Measurements from ENCODE around the gene AUTS2.

Gene AUTS2

DNA sequence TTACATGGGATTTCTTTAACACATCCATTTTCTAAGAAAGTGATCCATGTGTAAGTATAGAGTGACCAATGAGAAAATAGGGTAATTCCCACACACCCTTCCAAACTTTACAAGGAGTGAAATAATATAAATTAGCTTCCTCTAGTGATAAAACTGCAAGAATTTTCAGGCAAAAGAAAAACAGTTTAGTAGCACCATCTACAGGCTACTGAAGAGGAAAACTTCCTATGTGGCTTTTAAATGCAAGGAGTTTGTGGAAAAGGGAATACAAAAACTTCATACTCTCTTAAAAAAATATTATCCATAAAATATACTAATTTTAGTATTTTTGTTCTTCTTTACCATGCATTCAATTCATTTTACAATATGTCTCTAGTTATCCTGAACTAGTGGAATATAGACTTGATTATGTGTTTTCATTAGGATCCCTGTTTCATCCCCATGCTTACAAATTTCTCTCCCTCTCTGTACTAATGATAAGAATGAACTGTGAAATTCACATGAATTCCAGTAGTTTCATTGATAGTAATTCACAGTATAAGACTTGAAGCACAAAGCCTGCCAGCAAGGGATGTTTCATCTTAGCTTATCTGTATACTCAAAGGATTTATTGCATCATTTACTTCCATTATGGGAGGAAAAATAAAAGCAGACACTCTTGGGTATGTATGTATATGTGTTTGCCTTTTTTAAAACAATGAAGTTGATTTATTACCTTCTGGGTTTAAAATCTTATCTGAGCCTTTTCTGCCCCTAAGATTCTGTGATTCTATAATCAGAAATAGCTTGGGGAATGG, 442.9 kb downstream of the AUTS2 start:
- DNase-seq (ENCODE audit: extremely low read depth, low read depth): no peak
- TF ChIP-seq, protein P1, sequence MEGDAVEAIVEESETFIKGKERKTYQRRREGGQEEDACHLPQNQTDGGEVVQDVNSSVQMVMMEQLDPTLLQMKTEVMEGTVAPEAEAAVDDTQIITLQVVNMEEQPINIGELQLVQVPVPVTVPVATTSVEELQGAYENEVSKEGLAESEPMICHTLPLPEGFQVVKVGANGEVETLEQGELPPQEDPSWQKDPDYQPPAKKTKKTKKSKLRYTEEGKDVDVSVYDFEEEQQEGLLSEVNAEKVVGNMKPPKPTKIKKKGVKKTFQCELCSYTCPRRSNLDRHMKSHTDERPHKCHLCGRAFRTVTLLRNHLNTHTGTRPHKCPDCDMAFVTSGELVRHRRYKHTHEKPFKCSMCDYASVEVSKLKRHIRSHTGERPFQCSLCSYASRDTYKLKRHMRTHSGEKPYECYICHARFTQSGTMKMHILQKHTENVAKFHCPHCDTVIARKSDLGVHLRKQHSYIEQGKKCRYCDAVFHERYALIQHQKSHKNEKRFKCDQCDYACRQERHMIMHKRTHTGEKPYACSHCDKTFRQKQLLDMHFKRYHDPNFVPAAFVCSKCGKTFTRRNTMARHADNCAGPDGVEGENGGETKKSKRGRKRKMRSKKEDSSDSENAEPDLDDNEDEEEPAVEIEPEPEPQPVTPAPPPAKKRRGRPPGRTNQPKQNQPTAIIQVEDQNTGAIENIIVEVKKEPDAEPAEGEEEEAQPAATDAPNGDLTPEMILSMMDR (IDR thresholded peaks at IDR 0.05; ENCODE audit: low read depth, low read length, missing control alignments): peak; percentile 24
- H3K4me3 ChIP-seq (replicated peaks; ENCODE audit: low read depth, low read length): no peak overlapping the region

DNA sequence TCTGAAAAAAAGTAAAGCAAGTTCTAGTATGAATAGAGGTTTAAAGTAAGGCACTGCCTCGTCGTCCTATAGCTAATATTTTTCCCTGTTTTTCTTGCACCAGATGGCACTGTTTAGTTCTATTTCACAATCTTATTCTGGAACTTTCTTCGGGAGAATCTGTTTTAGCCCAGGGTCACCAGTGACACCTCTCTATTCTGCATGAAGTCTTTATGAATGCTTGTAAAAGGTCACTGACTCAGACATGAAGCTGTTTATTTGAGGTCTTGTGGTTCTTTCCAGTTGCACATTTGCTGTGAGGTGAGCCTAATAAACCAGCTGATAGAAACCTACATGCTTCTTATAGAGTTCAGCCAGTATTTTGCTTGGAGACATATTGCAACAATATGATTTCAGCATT, 444.3 kb downstream of the AUTS2 start:
- TF ChIP-seq, protein P1 (IDR thresholded peaks at IDR 0.05; ENCODE audit: low read depth, low read length, missing control alignments): peak; percentile 7
- no peak for DNase-seq (ENCODE audit: extremely low read depth, low read depth)
- H3K4me3 ChIP-seq (replicated peaks; ENCODE audit: low read depth, low read length): no peak overlapping the region

DNA sequence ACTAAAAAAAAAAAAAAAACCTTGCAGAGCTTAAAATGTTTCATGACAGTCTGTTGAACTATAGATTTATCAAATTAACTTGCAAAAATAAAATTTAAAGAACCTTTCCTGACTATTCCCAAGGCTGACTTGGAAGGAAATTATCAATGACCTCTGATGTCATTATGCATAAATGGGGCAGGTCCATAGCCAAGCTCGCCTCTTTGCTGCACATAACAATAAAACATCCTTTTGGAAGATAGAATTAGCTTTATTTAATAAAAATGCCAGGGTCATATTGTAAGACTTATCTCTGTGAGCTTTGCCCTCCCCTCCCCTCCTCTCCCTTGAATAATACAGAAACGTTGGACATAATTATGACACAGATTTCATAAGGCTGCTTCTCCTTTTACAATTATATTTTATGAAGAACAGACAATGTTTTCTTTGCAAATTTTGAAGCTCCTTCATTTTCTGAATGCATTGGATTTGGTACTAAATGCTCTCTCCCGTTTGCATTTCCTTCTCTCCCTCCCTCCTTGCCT, 444.8 kb downstream of the AUTS2 start:
- H3K4me3 ChIP-seq (replicated peaks; ENCODE audit: low read depth, low read length): no peak overlapping the region
- TF ChIP-seq, protein P1 (IDR thresholded peaks at IDR 0.05; ENCODE audit: low read depth, low read length, missing control alignments): no peak
- no peak for DNase-seq (ENCODE audit: extremely low read depth, low read depth)

DNA sequence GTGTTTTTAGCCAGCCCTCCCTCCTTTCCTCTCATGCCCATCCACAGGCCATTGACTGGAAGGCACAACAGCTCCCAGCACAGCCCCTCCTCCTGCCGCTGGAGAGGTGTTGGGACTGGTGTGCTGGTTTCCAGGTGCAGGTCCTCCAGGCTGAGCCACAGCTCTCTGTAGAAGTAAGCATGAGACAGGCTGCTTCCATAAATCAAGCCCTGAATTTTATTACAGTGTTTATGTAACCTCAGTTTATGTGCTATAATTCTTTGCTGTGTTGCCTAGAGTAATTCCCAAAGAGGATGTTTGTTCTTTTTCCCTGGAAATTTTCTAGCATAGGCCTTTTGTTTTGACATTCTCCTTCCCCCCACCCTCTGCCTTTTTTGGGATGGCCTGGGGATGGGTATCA, 445.8 kb downstream of the AUTS2 start:
- no peak for DNase-seq (ENCODE audit: extremely low read depth, low read depth)
- TF ChIP-seq, protein P1 (IDR thresholded peaks at IDR 0.05; ENCODE audit: low read depth, low read length, missing control alignments): no peak
- no peak overlapping the region for H3K4me3 ChIP-seq (replicated peaks; ENCODE audit: low read depth, low read length)

DNA sequence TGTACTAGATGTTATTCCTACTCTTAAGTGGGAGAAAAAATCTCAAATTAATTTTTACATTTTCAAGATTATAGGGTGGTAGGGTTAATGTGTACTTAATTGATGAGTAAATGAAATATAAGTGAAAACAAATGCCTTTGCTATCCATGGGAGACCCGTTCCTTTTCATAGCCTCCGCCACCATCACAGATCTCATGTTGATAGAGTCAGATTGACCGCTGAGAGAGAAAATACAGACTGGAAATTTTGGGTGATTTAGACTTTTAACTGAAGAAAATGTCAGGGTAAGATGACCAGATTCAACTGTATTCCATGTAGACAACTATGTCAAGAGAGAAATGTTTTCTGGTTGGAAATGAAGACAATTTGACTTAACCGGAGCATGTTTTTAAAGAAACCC, 446.2 kb downstream of the AUTS2 start:
- no peak for DNase-seq (ENCODE audit: extremely low read depth, low read depth)

DNA sequence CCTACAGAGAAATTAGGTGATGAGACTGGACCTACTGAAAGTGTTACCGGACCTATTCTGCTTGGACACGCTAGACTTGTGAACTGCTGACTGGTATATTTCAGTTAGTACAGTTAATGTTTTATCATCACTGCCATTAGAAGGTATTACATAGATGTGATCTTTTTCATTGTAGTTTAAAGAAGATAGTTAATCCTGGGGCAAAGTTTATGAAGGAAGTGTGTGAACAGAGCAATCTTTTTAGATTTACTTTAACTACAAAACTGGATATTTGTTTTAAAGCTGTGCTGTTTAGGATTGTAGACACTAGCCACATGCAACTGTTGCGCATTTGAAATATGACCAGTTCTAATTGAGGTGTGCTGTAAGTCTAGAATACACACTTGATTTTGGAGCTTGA, 446.7 kb downstream of the AUTS2 start:
- no peak overlapping the region for H3K4me3 ChIP-seq (replicated peaks; ENCODE audit: low read depth, low read length)
- TF ChIP-seq, protein P1 (IDR thresholded peaks at IDR 0.05; ENCODE audit: low read depth, low read length, missing control alignments): no peak
- DNase-seq (ENCODE audit: extremely low read depth, low read depth): no peak

More for the DNA sequence above, 446.2 kb downstream of the AUTS2 start:
- no peak overlapping the region for H3K4me3 ChIP-seq (replicated peaks; ENCODE audit: low read depth, low read length)
- TF ChIP-seq, protein P1 (IDR thresholded peaks at IDR 0.05; ENCODE audit: low read depth, low read length, missing control alignments): no peak

Data from HFF-Myc (cell line).